ENCODE measurements around the gene LARP1.
"Not testable (repeated sequence)": the region's sequence is repeated elsewhere in the genome, so short reads cannot be mapped to it uniquely, and the experiment has no call there.

The LARP1 gene

DNA sequence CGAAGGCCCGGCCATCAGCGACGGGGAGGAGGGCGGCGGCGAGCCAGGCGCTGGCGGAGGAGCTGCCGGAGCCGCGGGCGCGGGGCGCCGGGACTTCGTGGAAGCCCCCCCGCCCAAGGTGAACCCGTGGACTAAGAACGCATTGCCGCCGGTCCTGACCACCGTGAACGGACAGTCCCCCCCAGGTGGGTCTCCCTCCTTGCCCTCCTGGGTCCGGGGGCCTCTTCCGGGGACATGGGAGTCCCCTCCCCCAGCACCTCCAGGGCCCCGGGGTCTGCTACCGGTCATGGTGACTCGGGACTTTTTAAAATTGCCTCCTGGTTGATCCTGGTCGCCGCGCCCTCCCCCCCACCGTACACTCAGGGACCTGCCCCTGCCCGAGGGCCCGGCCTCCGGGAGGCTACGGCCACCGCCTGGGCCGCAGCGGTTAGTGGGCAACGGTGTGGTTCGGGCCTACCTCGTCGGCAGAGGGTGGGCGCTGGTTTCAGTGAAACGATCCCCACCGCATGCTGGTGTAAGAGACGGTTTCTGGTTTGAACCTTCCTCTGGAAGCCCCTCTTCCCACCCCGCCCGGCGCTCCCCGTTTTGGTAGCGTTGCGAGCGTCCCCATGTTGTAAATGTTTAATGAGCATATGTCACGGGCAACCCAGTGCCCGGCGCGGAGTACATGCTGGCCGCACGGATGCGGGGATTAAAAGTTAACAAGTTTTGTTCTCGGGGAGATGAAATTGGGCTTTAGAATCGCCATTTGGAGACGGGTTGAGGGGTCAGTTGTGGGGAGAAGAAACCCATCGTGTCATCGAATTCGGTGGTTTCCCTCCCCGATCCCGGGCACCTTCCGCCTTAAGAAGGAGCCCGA, 1.1 kb downstream of the LARP1 start:
- TF ChIP-seq POLR2AphosphoS5 (IDR thresholded peaks at IDR 0.05; ENCODE audit: borderline replicate concordance, low read depth, low read length), result no peak
- no peak for TF ChIP-seq EZH2 (IDR thresholded peaks at IDR 0.05)
- no peak for TF ChIP-seq FOXP2 (optimal IDR thresholded peaks at IDR 0.05; ENCODE audit: control extremely low read depth, extremely low read length, insufficient read depth)
- DNase-seq (ENCODE audit: low read depth, low spot score), result no peak
- Histone ChIP-seq H3K27ac (peak overlapping the region; percentile 85), H3K4me3 (peak overlapping the region; percentile 99), H3K9me3 (ENCODE audit: low read depth, low read length) (no peaks in the 10 kb centered on the region), H3K36me3 (ENCODE audit: insufficient read depth, low read length) (peaks cover 12% of the 10 kb centered on the region), H3K9ac (ENCODE audit: insufficient read length) (peak overlapping the region; percentile 98)

DNA sequence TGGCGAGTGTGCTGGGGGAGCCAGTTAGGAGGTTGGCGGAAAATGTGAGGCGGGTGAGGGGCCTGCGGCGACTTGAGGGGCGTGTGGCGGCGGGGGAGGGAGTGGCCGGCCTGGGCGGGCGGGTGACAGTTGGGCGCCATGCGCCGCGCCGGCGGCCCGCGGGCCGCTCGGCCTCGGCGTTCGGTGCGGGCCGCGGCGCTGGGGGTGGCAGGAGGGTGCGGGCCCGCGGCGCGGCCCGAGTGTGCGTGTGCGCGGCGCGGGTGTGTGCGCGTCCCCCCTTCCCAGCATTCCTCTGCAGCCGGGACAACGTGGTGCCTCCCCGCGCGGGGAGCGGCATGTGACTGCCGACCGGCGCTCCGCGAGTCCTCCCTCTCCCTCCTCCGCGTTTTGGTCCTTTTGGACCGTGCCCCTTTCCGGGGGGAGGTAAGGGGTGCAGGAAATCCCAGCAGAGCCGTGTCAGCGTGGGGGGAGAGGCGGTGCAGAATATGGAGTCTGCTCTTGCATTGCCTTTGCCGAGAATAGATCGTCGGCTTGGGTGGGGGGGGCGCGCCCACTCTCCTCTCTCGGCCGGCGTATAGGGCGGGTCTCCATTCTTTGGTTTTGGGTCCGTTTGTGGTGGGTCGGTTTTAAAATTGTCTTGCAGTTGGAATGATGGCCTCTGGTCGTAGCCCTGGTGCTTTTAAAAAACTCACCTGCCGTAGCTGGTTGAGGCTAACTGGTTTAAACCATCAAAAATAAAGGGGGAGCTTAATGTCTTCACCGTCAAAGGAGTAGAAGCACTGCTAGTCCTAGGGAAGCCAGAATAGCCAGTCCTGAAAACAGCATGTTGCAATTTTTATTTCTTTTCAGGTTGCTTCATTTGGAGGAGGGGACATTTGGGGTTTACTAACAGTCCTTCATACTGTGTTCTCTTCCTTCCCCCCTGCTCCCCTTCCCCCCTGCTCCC, 2.0 kb downstream of the LARP1 start:
- Histone ChIP-seq H3K9ac (ENCODE audit: insufficient read length) (peak overlapping the region; percentile 98), H3K27ac (peak overlapping the region; percentile 85), H3K36me3 (ENCODE audit: insufficient read depth, low read length) (peaks cover 15% of the 10 kb centered on the region), H3K4me3 (peak overlapping the region; percentile 99), H3K9me3 (ENCODE audit: low read depth, low read length) (no peaks in the 10 kb centered on the region)
- TF ChIP-seq POLR2AphosphoS5 (IDR thresholded peaks at IDR 0.05; ENCODE audit: borderline replicate concordance, low read depth, low read length), result peak; percentile 36; the same call in 1 of the 2 replicates
- TF ChIP-seq EZH2 (IDR thresholded peaks at IDR 0.05), result no peak
- no peak for TF ChIP-seq FOXP2 (optimal IDR thresholded peaks at IDR 0.05; ENCODE audit: control extremely low read depth, extremely low read length, insufficient read depth)
- DNase-seq (ENCODE audit: low read depth, low spot score), result no peak

DNA sequence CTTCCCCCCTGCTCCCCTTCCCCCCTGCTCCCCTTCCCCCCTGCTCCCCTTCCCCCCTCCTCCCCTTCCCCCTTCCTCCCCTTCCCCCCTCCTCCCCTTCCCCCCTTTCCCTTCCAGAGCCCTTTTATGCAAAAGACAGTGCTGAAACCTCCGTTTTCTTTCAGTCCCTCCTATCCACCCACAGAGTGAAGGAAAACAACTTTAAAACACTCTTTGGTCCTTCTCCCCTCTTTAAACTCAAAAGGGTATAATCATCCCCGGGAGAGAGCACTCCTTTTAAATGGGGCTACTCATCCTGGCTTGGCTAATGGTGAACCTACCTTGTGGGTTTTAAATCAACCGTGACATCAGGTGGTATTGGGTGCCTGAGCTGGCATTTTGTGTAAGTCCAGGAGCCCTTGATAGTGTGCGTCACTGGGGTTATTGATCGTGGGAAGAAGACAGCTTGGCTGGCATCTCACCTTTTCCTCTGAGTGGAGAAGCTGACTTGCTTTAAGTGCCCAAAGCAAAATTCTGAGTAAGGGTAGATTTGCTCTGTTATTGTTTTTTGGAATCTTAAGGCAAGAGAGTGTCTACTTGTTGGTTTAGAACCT, 2.7 kb downstream of the LARP1 start:
- no peak for TF ChIP-seq FOXP2 (optimal IDR thresholded peaks at IDR 0.05; ENCODE audit: control extremely low read depth, extremely low read length, insufficient read depth)
- no peak for TF ChIP-seq EZH2 (IDR thresholded peaks at IDR 0.05)
- Histone ChIP-seq H3K9me3 (ENCODE audit: low read depth, low read length) (no peaks in the 10 kb centered on the region), H3K4me3 (peak overlapping the region; percentile 82), H3K27ac (no peak overlapping the region), H3K9ac (ENCODE audit: insufficient read length) (peak overlapping the region; percentile 75), H3K36me3 (ENCODE audit: insufficient read depth, low read length) (peaks cover 15% of the 10 kb centered on the region)
- no peak for DNase-seq (ENCODE audit: low read depth, low spot score)

DNA sequence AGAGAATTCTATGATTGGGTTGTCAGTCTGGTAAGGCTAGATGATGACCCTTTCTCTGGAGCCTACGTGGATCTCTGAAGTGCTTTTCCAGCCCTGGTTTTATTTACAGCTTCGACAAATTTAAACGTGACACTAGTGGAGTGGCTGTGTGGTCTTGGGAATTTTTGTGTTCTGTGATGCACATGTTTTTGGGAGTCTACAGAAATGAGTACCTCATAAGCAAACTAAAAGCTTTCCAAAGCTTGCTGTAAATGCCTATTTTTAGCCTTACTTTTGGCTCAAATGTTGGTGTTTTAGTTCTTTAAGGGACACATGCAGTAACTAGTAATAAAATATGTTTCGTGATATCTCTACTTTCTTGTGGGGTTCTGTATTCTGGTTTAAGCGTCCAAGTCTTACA, 3.3 kb downstream of the LARP1 start:
- Histone ChIP-seq H3K9me3 (ENCODE audit: low read depth, low read length) (no peaks in the 10 kb centered on the region), H3K9ac (ENCODE audit: insufficient read length) (peak overlapping the region; percentile 75), H3K4me3 (peak overlapping the region; percentile 82), H3K27ac (0 out of 2 replicates have a peak overlapping the region, but pooled peaks have one; percentile 1), H3K36me3 (ENCODE audit: insufficient read depth, low read length) (peaks cover 15% of the 10 kb centered on the region)
- no peak for DNase-seq (ENCODE audit: low read depth, low spot score)
- TF ChIP-seq FOXP2 (optimal IDR thresholded peaks at IDR 0.05; ENCODE audit: control extremely low read depth, extremely low read length, insufficient read depth) (no peak), POLR2AphosphoS5 (IDR thresholded peaks at IDR 0.05; ENCODE audit: borderline replicate concordance, low read depth, low read length) (no peak), EZH2 (IDR thresholded peaks at IDR 0.05) (no peak)

DNA sequence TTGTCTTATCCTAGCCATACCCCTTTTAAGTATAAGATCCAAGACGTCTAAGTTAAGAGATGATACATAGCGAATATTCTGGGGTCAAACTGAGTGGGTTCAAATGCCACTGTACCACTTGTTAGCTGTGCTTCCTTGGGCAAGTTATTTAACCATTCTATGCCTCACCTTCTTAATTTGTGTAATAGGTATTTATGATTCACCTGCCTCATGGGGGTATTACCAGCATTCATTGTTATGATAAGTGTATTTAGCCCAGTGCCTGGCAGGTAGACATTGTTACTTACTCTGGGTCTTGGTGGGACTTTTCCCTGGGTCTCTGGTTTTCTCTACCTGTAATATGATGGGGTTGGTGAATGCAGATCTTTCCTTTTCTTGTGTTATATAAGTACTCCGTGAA, 3.8 kb downstream of the LARP1 start:
- Histone ChIP-seq H3K4me3 (peak overlapping the region; percentile 82), H3K9ac (ENCODE audit: insufficient read length) (peak overlapping the region; percentile 75), H3K27ac (0 out of 2 replicates have a peak overlapping the region, but pooled peaks have one; percentile 1), H3K9me3 (ENCODE audit: low read depth, low read length) (no peaks in the 10 kb centered on the region), H3K36me3 (ENCODE audit: insufficient read depth, low read length) (peaks cover 15% of the 10 kb centered on the region)
- DNase-seq (ENCODE audit: low read depth, low spot score), result no peak
- TF ChIP-seq EZH2 (IDR thresholded peaks at IDR 0.05), result no peak
- TF ChIP-seq FOXP2 (optimal IDR thresholded peaks at IDR 0.05; ENCODE audit: control extremely low read depth, extremely low read length, insufficient read depth), result no peak
- no peak for TF ChIP-seq POLR2AphosphoS5 (IDR thresholded peaks at IDR 0.05; ENCODE audit: borderline replicate concordance, low read depth, low read length)

DNA sequence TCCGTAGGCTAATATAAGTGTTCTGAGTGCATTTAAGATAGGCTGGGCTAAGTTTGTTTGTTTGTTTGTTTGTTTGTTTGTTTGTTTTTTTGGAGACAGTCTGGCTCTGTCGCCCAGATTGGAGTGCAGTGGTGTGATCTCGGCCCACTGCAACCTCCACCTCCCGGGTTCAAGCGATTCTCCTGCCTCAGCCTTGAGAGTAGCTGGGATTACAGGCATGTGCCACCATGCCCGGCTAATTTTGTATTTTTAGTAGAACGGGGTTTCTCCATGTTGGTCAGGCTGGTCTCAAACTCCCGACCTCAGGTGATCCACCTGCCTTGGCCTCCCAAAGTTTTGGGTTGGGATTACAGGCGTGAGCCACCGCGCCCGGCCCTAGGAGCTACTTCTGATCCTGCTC, 4.7 kb downstream of the LARP1 start:
- peak overlapping the region; percentile 47 for H3K9ac ChIP-seq (ENCODE audit: insufficient read length)
- peaks cover 17% of the 10 kb centered on the region for H3K36me3 ChIP-seq (ENCODE audit: insufficient read depth, low read length)
- peak overlapping the region; percentile 82 for H3K4me3 ChIP-seq
- not testable (repeated sequence) for H3K27ac ChIP-seq; DNase-seq (ENCODE audit: low read depth, low spot score); H3K9me3 ChIP-seq (ENCODE audit: low read depth, low read length)

DNA sequence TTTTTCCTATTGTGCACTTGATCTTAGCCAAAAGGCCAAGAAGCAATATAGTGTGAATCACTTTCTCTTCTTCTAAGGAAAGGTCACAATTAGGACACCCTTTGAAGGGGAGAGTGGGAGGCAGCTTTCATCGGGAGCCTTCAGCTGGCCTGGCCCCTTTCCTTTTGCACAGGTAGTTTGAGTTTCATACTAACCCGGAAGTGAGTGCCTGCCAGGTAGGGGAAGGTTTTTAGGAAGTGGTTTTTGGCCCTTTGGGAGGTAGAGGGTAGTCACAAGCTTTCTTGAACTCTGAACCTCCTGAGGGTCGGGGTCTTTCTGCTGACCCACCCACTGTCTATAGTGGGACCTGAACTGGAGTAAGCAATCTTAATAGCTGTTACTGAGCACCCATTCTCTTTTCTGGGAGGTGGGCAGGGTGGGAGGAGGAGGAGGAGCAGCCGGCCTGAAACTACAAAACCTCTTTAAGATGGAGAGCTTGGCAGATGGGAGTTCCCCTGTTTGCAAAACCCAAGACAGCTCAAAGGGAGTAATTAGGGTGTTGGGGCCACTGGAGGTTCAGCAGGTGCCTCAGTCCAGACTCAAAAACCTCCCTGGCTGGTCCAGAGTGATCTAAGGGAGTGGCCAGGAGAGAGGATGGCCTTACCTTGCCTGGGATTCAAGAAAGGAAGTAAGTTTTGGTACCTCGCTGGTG, 6.0 kb downstream of the LARP1 start:
- no peak for DNase-seq (ENCODE audit: low read depth, low spot score)
- 0 out of 2 replicates have a peak overlapping the region, but pooled peaks have one; percentile 23 for H3K27ac ChIP-seq
- peaks cover 20% of the 10 kb centered on the region for H3K36me3 ChIP-seq (ENCODE audit: insufficient read depth, low read length)
- TF ChIP-seq POLR2AphosphoS5 (IDR thresholded peaks at IDR 0.05; ENCODE audit: borderline replicate concordance, low read depth, low read length) (no peak), FOXP2 (optimal IDR thresholded peaks at IDR 0.05; ENCODE audit: control extremely low read depth, extremely low read length, insufficient read depth) (no peak), EZH2 (IDR thresholded peaks at IDR 0.05) (no peak)
- H3K9me3 ChIP-seq (ENCODE audit: low read depth, low read length), result no peaks in the 10 kb centered on the region
- H3K9ac ChIP-seq (ENCODE audit: insufficient read length), result no peak overlapping the region
- H3K4me3 ChIP-seq, result no peak overlapping the region
